Measurements from ENCODE around the gene ID2.

The ID2 gene, protein sequence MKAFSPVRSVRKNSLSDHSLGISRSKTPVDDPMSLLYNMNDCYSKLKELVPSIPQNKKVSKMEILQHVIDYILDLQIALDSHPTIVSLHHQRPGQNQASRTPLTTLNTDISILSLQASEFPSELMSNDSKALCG

DNA sequence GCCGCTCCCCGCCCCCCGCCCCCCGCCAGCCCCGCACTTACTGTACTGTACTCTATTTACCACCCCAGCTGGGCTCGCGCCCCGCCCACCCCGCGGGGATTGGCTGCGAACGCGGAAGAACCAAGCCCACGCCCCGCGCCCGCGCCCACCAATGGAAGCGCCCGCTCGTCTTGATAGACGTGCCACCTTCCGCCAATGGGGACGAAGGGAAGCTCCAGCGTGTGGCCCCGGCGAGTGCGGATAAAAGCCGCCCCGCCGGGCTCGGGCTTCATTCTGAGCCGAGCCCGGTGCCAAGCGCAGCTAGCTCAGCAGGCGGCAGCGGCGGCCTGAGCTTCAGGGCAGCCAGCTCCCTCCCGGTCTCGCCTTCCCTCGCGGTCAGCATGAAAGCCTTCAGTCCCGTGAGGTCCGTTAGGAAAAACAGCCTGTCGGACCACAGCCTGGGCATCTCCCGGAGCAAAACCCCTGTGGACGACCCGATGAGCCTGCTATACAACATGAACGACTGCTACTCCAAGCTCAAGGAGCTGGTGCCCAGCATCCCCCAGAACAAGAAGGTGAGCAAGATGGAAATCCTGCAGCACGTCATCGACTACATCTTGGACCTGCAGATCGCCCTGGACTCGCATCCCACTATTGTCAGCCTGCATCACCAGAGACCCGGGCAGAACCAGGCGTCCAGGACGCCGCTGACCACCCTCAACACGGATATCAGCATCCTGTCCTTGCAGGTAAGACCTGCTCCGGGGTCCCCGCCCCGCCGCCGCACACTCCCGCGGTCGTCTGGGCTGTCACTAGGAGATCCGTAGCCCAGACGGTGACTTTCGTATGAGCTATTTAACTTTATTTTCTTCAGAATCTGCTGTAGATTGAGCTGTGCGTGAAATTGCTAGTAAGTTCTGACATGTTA lies at the start of gene ID2:
Gene ID2 (plus strand): TSS at position 271 of the 907 bp plus-strand sequence. CDS start 110 bp downstream, at position 381.
- DNase-seq: peak; percentile 98

DNA sequence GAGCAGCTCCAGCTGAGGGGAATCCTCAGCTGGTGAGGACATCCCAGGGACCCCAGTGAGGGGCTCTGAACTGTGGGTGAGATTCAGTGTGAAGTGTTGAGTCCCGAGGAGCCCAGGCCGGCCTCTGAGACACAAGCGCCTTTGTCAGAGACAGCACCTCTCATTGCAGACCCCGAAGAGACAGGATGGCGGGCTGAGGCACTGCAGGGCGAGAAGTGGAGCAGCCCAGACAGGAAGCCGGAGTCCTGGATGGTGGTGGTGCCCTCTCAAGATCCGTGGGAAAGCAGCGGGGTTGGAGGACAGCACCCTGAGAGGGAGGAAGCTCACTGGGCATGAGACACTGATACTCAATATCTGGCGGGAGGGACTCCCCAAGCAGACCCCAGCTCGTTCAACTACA lies 49.1 kb upstream of the ID2 start:
- no peak for DNase-seq

DNA sequence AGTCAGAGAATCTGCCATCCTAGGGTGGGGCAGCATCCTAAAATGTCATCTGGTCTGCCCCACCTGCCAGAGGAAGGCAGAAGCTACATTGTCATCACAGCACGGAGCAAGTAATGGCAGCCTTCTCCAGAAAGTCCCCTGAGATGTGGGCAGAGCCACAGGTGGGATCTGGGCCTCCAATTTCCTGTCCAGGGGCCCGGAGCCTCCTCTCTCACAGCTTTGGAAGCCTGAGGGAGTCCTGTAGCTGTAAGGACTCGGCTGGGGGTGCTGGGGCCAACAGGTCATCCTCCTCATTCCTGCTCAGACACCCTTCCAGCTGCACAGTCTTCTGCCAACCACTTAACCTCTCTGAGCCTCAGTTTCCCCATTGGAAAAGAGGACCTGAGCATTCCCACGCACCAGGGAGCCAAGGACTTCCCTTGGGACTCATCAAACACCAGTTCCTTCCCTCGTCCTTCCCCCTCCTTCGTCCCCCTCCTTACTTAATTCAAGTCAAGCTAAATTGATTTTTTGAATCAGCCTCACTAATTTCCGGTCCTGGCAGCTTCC lies 48.6 kb upstream of the ID2 start:
- no peak for DNase-seq

DNA sequence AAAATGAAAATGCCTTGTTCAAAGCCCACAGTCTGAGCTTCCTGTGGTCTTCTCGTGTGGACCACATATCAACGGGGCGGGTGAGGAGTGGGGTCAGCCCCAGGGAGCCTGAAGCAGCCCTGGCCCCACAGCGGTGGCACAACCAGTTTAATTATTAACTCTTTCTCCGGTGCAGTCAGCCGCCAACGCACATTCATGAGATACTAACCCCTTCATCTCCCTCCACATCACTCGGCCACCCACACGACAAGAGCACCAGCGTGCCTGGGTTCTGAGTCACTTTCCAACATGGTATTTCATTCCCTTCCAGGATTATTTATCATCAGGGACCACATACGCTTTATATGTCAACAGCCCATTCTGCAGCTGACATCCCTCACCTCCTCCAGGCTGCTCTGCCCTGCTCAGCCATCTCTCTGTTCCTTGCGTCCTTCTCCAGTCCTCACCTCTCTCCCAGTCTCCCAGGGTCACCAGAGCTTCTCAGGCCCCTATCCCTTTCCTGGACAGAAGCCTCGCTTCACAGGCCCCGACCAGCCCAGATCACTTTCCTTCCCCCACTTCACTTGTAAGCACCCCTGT lies 48.0 kb upstream of the ID2 start:
- no peak for DNase-seq

DNA sequence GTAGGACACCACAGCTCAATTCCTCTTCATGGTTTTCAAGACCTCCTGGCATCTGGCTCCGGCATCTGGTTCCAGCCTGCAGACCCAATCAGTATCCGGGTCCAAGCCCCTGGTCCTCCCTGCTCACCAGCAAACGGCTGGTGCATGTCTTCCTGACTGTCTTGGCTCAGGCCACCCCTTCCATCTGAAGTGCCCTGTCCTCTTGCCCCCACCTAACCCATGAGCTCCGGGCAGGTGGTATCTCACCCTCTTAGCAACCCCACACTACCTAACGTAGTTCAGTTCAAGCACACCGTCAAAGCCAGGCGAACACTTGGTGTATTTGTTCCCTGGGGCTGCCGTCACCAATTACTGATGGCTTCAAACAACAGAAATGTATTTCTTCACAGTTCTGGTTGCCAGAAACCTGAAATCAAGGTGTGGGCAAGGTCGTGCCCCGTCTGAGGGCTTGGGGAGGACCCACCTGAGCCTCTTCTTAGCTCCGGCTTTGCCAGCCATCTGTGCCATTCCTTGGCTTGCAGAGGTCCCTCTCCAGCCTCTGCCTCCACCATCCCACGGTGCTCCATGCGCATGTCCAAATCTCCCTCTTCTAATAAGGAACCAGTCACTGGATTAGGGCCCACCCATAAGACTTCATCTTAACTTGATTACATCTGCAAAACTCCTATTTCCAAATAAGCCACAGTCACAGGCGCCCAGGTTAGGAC lies 47.2 kb upstream of the ID2 start:
- DNase-seq: no peak

DNA sequence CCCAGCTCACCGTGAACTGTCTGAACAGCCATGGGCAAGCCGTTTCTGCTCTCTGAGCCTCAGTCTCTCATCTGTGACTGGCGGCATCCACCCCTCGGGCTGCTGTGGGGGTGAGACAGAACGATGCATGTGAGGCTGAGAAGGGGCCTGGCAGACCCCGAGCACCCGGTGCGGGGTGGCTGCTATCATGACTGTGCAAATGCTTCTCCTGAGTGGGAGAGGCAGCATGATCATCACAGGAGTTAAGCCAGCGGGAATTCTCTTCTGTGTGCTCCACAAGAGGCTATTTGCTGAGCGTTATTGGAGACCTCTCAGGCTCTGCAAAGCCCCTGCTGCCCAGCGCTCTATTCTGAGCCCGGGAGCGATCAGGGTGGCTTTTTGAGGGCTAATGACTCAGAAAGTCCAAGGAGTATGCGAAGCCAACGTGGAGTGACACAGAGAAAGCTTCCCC lies 45.8 kb upstream of the ID2 start:
- DNase-seq: no peak

DNA sequence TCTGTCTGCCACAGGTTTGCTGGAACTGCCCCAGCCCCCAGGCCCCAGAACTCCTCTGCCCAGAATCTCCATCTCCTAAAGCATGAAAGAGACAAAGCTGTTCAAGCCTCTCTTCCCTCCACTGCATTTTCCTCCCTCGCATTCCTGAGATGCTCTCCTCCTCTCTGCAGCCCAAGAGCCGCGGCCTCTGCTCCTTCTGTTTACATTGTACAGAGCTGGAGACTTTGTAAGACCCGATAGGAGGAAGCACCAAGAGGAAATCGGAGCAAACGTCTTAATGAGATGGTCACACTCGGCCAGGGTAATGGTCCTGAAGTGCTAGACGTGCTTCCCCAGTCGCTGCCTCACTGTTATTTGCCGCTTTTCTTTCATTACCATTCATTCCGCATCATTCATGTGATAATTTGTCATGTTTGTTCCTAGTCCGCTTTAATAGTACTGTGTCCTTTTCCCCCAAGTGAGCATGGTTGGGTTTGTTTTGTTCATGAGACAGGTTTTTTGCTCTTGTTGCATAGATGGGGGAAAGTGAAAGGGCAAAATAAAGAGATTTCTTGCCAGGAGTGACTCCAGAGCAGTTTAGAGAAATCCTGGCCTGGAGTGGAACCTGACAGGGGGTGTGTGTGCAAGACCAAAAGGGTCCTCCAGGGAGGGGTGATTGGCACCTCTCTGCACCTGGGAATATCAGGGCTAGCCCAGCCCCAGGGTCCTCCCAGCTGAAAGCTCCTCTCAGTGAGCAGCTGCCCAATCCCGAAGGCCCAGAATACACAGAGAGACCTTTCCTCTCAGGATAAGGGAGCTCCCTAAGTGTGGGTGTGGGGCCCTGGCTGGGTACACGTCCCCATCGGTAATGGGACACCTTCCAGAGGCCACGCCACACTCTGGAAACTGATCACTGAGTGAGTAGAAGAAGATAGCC lies 44.9 kb upstream of the ID2 start:
- DNase-seq: no peak

DNA sequence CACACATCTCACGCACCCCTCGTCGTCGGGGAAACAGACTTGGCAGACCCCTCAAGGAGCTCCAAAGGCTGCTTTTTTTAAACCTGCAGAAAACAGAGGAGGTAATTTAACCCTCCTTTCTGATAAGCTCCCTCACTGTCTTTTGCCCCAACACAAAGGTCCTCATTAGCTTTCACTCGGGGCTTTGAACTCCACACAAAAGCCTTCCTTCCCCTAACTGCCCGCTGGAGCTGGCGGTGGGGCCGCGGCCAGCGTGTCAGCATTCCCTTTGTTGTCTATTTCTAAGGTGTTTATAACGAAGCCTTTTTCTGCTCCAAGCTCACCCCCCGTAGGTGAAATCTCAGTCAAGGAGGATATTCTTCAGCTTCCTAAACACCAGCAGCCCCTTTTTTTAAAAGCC lies 43.5 kb upstream of the ID2 start:
- DNase-seq: no peak

DNA sequence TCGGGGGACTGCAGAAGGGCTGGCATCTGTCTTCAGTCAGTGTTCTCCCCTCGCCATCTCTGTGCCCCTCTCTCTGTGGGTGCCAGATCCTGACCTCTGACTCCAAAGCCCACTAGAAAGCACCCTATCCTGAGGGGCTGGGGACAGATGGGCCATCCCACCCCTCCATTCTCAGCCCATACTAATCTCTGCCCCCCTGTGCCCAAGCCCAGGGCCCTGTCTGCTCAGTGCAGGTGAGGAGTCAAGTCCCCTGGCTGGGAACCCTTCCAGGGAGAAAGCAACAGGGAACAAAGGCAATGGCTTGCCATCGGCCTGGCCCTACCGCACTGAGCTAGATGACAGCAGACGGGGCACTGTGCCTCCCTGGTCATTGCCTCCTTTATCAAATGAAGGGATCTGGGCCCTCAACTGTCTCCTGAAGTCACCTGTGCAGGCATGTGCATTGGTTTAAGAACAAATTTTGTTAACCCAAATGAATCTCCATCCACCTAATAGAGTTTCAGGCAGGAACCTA lies 42.7 kb upstream of the ID2 start:
- no peak for DNase-seq

DNA sequence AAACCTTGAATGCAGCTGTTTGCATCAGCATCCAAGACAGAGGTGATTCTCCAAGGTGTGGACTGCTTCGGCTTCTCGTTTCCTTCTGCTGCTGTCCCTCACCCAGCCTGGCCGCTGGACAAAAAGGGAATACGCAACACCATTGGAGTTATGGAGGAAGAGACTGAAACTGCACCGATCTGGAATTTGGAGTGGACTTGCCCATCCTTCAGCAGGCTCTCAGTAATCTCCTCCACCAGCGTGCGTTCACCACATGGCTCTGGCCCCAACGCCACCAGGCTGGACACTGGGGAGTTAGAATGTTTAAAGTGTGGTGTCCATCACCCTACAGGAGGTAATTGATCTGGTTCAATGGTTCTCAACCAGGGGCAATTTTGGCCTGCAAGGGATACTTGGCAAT lies 41.4 kb upstream of the ID2 start:
- DNase-seq: no peak

DNA sequence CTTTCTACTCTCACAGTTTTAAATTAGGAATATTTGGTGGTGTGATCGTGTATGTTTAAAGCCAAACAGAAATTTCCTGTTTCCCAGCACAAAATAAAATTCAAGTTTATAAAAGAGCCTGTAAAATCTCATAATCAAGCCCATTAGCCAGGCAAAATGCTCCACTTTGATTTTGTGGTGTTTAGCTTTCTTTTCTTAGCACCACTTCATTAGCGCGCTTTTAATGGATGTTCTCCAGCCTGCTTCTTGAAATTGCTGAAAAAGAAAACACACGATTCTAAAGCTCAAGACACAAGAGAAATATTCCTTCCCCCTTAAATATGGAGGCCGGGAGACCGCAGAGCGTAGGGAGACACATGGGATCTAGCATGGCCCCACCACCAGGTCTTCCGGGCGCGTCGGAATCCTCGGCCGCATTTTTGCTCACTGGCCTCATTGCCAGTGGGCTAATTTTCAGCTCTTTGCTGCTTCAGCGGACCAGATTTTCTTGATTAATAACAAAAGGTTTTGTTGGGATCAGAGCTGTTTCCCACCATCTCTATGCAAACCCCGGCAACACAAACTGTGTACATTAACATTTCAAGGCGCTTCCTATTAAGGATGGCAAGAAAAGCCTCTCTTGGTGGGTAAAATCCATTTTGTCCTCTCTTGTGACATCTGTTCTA lies 40.4 kb upstream of the ID2 start:
- DNase-seq: no peak

DNA sequence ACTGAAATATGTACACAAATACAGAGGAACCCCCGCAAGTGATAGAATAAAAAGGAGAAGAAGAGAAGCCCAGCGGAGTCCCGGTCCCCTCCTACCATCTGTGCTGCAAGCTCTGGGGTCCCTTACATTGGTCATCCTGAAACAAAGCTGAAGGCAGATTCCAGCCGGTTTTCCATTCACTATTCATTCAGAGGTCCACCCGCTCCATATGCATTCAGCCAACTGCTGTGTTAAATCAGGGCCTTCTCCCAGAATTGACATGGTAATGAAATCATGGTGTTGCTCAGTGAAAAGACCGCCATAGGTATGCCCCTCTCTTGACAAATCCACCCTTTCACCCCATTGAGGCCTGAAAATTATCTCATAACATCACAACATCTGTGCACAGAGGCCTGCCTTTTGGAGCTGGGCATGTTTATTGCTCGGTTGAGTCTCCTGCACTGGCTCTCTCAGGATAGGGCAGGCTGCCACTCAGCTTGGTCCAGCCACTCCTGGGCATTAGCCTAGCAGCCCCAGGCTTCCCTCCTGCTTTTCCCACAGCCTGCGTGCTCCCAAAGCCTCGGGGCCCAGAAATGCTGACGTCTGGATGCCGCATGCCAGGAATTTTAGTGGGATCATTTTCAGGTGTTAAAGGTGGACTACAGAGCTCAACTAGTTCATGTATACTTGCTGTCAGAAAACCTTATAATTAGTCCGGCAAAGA lies 39.3 kb upstream of the ID2 start:
- DNase-seq: no peak

DNA sequence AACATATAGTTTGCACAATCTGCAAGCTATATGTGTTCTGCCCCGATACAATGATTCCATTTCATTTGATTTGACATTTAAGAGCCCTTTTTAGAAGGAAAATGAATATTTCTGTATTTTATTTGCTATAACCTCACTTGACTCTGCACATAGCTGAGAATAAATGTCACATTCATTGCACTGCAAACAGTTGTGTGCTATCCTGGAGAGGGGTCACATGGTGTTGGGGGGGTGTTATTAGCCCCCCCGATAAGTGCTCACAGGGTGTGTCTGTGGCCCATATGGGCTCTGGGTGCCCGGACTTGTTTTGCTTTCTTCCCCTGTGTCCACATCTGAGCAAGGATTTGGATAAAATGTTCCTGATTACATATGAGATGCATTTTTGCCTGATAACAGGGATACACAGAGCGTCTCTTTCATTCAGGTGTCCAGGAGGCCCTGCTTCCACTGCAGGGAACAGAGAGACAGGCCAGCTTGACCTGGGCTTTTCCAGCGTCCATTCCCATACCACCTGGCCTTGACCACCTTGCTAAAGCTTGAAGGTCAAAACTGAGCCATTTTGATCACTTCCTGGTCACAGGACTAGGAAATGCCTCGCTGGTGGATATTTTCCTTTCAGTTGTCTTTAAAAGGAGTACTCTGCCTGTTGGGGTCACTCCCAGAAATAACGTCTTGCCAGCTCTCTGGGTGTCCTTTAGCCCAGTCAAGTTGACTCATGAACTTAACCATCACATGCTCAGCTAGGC lies 38.4 kb upstream of the ID2 start:
- no peak for DNase-seq

DNA sequence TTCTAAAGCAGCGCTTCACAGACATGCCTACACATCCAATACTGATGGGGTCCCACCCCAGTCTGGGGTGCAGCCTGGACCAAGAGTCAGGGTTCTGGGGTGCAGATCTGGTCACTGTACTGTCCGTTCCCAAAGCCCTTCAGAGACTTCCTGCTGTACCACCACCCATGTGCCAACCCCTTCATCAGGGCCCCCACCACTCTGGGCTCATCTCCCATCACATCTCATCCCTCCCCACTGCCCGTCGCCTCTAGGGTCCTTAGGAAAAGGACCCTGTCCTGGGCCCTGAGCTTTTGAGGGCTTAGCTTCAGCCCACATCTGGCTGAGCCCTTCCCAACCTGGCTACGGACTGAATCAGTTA lies 37.9 kb upstream of the ID2 start:
- no peak for DNase-seq

DNA sequence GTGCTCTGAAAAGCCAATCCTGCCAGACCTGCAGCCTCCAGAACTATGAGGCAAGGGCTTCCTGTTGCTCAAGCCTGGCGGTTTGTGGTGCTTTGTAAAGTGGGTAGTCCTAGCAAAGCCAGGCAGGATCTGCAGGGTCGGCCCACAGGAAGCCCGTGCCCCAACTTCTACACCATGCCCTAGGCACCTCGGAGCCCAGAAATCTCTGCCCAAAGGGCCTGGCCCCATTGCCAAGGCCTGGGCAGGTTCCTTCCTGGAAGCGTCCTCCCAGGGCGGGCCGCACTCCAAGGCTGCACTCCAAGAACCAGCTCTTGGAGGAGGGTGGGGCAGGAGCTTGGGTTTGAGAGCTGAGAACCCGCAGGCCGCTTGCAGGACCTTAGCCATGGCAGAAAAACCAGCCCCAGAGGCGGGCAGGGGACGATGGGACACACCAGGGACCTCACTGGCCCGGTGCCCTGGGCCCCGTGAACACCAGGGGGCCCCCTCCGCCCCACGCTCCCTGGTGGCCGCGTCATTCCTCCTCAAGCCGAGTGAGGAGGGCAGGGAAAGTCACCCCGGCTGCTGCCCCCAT lies 37.2 kb upstream of the ID2 start:
- peak; percentile 36 for DNase-seq

DNA sequence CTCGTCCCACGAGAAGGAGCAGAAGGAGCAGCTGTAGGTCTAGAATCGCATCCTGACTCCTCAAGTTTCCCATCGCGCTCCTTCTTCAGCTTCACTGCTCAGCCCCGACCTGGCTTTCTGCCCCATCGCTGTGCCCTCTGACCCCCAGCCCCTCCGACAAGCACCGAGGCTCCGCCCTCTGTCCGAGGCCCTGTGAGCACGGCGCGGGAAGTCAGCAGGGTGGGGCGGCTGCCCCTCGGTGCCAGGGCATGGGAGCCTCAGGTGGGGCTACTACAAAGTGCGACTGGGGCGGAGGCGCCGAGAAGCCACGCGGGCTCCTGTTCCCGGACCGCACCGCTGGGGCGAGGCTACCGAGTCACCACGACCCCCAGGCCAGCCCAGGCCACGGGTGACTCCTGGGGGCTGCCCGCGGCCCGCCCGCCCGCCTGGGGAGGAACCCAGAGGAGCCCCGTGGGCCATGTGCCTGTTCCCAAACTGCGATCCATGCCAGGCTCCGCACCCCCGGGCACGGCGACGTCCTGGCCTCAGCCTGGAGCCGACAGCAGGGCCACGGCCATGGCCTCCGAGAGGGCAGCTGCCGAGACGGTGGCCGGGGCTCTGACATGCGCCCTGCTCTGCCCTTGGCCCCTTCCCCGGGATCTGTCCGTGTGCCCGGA lies 36.6 kb upstream of the ID2 start:
- no peak for DNase-seq

DNA sequence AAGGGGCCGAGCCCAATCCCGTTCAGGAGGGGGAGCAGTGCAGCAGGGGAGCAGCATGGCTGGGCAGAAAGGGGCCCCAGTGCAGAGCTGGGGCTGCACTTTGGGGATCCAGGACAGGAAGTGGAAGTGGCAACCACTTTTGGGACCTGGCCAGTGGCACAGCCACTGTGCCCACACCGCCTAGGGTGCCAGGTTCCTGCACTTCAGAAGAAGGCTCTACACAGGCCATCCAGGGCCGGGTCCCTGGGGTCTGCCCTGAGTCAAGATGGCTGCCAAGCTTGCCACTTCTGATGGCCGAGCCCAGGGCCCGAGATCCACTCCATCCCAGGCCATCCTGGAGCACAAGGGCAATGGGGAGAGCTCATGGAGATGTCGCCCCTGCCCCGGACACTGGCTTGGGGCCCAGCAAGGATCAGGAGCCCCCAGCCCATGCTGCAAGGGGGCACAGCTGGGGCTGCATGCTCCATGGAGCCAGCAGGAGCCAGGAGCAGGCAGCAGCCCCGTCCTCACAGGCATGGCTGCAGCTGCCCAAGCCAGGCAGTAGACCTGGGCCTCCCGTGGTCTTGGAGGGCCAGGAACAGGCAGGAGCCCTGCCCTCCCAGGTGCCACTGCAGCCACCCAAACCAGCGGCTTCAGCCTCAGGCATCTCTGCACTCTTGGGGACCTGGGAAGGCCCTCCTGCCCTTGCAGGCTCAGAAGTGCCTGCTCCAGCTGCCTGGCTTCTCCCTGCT lies 35.0 kb upstream of the ID2 start:
- DNase-seq: no peak

DNA sequence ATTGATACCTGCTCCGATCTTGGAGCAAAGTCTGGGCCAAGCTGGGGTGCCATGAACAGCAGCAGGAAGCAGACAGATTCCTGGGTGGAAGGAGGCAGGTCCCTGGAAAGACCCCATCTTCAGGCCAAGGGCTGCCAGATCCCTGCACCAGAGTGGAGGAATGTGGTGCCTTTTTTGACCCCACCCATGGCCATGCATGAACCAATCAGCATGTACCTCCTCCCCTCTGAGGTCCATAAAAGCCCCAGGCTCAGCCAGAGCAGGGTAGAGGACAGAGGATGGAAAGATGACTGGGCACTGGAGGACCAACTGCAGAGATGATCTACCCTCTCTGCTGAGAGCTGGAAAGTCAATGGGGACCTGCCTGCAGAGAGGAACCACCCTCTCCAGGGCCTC lies 34.4 kb upstream of the ID2 start:
- DNase-seq: no peak
